ACHN (cell line): ENCODE measurements around the gene ACOT7.
A peak's percentile ranks its signal among the peaks of the same experiment; 100 is the strongest.

Source experiments
- DNase-seq: peaks from one replicate; pipeline ENCODE4 v3.0.0-alpha.2; 2015
- in situ Hi-C: cut with HindIII; loops from 2 replicates; pipeline ENCODE4 v1.10.0; 2017; ENCODE audit warnings: low sequenced_read_pairs, low pct_ligation_motif_present, low pct_unique_long_range_greater_than_20kb

ACOT7 gene

DNA sequence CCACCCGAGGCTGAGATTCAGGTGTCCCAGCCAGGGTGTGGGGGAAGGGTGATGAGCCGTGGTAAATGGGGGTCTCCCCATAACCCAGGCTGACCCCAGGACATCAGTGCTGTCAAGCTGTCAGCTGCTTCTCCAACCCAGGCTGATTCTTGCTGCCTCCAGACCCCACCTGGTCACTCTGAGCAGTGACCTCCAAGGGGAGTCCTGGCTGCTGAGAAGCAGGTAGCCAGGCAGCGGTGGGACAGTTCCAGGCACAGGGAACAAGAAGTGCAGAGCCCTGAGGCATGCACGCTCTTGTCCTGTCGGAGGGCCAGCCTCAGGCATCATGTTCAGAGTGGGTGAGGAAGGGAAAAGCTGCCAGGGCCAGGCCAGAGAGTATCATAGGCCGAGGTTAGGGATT is 32.1 kb upstream of the ACOT7 start:
- in situ Hi-C loops = no loop called here
- DNase-seq = no peak

DNA sequence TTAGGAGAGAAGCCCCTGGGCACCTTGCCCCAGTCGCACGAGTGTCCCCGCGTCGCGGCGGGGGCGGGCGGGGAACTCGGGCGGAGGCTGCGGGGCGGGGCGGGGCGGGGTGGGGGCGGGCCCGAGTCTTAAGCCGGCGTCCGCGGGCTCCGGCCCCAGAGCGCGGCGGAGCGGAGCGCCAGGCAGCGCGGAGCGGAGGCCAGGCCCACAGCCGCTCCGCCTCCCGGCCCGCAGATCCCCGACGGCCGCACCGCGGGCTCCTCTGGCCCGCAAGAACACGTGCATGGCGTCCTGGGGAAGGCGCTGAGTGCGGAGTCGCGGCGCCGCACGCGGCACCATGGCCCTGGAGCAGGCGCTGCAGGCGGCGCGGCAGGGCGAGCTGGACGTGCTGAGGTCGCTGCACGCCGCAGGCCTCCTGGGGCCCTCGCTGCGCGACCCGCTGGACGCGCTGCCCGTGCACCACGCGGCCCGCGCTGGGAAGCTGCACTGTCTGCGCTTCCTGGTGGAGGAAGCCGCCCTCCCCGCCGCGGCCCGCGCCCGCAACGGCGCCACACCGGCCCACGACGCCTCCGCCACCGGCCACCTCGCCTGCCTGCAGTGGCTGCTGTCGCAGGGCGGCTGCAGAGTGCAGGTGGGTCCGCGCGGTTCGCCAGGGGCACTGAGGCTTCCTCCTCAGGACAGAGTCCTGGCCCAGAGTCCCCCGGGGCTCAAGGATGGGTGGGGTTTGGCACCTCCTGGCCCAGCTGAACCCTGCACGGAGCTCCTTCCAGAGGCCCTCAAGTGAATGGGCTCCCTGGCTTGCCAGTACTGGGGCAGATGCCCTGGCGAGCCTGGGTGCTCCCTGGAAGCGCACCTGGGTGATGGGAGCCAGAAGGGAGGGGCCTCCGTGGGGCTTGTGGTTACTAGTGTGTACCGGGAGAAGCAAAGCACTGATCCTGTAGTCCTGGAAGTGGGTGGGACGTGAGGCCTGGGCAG is 31.3 kb upstream of the ACOT7 start, which contains the start of gene ESPN:
TSS of gene ESPN (plus strand) at position 158 of the 975 bp plus-strand sequence. CDS start at position 338, 180 bp downstream.
- peak; percentile 33 for DNase-seq
- in situ Hi-C loops = no loop called here

DNA sequence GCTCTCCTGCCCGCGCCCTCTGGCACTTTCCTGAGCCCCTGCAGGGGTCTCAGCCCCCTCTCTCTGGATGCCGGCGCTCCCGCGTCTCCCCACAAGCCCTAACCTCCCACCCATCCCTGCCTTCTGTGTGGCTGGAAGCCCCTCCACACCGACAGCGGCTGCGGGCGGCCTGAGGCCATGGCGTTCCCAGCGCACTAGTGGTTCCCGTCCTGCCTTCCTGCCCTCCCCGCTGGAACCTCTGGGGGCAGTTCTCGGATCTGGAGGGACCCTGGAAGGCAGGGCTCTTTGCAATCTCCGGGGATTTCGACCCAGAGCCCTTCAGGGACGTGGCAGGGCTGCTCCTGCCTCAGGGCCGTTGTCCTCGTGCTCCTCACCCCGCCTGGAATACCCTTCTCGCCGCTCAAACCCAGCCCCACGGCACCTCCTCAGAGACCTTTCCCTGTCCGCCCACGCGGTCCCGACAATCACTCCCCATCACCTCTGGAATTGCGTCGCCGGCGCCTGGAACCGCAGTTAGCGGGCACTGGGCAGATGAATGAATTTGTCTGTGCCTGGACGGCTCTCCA is 30.5 kb upstream of the ACOT7 start:
- in situ Hi-C loops = no loop called here
- no peak for DNase-seq

DNA sequence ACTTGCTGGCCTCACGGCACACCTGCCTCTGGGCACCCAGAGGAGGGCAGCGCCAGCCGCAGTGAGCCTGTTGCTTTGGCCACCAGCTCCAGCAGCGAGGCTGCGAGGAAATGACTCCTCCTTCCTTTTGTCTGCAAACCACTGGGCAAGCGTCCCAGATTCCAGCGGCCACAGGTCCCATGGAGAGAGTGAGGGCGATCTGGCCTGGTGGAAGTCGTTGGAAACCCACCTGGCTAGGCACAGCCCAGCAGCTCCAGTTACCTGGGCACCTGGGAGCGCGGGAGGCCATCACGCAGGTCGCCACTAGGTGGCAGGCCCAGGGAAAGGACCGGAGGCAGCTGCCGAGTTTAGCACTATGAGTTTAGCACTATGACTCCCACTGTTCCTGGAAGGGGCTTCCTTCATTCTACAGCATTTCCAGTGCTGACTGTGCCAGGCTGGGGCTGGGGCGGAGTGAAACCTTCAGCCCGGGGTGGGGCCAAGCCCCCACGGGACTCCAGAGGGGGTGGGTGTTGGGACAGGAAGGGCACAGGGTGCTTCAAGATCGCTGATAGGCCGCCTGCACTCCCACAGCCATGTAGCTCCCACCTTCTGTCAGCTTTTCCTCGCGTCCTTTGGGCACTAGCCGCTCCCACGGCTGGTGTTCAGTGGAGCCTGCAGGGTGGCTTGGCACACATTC is 29.9 kb upstream of the ACOT7 start:
- in situ Hi-C loops = no loop called here
- peak; percentile 60 for DNase-seq

DNA sequence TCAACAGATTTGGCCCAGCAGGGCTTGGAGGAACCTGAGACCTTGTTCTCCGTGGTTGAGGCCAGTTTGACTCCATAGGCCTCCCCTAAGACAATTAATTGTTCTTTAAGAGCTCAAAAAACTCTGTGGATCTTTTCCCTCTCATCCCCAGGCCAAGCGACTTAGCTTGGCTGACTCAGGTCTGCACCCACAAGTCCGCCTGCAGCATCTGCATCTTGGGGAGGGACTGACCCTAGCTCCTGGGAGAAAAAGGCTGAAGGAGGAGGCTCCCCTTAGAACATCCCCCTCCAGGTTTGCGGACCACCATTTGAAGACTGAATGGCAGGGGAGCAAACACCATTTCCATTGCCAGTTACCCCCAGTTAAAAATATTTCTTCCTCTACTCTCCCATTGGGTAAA is 27.7 kb upstream of the ACOT7 start:
- in situ Hi-C loops = no loop called here
- DNase-seq = no peak

DNA sequence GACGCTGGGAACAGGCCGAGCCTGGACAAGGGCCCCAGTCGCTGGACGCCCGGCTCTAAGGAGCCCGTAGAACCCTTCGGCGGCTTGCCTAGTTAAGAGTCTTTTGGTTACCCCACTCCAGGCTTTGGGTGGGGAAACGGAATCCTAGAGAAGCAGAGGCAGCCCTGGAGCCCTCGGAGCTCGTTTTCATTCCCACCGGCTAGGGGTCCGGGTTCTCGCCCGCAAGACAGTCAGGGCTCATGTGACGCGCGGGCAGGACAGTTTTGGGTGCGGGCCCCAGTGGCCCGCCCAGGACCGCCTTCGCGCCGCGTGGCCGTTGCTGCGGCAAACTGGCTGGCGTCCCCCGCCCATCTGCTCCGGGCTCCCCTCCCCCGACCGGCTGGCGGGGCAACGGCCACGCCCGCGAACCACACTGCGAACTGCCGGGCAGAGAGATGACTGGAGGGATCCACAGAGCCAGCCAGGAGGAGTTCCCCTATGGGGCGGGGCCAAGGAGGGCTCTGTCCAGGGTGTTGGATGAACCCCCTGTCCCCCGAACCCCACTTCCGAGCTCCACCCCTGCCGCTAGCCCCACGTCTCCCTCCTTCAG is 27.0 kb upstream of the ACOT7 start:
- no peak for DNase-seq
- in situ Hi-C loops = no loop called here

DNA sequence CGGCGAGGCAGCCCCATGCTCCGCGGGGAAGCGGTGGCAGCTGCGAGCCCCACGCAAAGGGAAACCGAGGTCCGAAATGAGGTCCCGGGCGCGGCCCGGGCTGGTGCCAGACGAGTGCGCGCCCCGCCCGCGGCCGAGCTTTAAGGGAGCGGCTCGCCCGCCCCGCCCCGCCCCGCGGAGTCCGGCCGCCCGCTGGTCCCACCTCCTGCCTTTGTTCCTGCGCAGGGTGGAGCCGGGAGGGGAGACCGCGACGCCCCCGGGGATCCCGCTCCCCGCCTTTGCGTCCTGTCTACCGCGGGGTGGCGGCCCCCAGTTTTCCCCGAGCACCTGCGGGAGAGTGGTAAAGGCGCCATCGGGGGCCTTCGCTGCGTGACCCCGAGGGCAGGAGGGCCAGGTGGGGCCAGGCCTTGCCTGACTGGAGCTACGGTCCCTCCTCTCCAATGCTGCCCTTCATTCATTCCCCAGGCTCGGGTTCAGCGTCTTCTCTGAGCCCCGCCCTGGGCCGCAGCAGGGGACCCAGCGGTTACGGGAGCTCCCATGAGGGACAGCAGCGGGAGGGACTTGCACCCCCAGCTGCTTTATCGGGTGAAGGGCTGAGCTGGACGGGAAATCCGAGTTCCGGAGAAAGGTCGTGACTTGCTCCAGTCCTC is 26.4 kb upstream of the ACOT7 start, which contains the start of gene HES2:
TSS of gene HES2 (minus strand) at position 116 of the 650 bp plus-strand sequence. CDS start at position 17, 99 bp downstream.
- in situ Hi-C loops = no loop called here
- DNase-seq = no peak

DNA sequence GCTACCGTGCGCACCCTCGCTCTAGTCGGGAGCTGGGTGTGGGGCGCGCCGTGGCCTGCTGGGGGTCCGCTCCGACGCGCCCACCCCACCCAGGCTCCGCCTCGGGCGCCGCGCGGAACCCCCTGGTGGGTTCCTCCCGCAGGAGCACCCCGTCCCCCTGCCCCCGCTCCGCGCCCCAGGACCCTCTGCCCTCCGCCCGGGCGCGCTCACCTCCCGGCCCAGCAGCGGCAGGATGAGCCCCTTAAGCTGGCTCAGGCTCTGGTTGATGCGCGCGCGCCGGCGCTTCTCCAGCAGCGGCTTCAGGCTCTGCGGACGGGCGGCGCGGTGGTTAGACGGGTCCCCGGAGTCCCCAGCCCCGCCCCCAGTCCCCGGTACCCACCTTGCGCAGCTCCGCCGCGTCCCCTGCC is 25.8 kb upstream of the ACOT7 start:
- no peak for DNase-seq
- in situ Hi-C loops = no loop called here

DNA sequence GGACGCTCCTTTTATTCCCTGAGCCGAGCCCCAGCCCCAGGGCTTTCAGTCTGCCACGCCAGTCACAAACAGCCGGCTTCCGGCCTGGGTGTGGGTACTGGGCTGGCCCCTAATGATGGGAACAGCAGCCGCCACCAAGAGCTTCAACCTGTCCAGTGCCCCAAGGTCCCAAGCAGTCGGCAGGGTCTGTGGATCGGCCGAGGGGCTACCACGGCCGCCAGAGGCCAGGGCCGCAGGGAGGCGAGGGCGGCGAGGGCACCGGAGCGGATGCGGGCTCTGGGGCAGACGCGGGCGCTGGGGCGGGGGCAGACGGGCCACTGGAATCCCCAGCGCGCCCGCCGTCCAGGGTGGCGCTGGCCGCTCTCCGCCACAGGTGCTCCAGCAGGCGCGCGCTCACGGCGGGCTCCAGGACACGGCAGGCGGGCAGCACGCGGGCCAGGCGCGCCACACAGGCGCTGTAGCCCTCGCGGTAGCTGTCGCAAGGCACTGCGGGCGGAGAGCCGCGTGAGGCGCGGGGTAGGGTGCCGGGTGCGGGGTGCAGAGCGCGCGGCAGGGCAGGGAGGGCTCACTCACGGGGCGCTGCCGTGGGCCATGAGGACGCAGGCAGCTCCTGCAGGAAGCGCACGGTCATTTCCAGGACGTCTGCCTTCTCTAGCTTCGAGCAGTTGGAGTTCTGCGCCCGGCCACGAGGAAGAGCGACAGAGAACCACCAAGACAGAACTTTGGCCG is 25.3 kb upstream of the ACOT7 start:
- no peak for DNase-seq
- in situ Hi-C loops = no loop called here

DNA sequence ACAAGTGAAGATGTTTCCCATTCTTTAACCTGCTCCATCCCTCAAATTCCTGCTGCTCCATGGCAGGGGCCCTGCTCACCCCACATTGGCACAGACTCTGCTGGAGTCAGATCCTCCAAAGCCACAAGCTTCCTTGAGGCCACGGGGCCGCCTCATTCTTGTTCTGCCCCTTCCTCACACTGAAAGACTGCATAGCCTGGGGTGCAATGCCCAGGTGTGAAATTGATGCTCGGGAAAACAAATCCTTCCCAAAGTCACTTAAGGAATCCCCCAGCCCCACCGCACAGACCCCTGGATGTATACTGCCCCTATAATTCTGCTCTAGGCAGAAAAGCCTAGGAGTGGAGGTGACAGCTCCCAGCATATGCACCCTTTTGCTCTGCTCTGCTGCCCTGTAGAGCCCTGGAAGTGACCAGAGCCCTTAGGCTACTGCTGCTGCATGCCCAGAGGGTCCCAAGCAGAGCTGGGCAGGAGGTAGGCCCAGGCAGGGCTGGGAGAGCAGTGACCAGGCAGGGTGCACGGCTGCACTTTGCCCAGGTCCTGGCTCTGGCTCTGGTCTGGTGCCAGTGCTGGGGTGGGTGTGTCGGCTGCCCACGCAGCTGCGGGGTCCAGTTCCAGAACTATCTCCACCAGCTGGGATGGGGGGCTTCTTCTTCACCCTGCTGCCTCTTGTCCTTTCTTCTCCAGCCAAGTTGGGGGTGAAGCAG is 24.5 kb upstream of the ACOT7 start:
- in situ Hi-C loops = no loop called here
- DNase-seq = no peak

DNA sequence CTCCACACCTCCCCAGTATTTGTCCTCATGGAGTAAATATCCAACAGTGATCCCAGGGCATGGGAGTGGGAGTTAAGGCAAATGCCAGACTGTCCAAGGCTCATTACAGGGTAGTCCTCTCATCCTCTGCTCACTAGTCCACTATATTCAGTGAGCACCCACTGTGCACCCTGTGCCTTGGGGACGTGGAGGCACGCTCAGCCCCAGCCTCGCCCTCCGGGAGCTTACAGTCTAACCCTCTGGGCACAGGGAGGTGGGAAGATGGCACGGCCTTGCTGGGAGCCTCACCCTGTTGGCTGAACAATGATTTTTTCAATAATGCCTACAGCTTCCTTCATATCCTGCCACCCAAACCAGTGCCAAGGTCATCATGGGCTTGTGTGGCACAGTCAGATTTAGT is 23.3 kb upstream of the ACOT7 start:
- in situ Hi-C loops = no loop called here

DNA sequence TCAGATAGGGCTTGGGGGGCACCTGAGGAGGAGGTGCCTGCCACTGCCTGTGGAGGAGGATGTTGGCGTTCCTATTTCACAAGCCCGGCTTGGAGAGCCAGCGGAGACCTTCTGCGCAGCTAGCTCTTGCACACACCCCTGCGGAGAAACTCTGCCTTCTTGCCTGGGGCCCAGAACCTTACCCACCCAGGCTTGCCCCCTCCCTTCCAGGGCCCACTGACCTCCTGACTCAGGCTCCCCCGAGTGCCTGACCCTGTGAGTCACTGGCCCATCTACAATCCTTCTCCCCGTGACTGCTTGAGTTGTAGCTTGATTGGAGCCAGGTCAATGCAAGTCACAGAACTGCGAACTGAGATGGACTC is 22.7 kb upstream of the ACOT7 start:
- in situ Hi-C loops = no loop called here
- DNase-seq = no peak

More for the DNA sequence above, 23.3 kb upstream of the ACOT7 start:
- DNase-seq = no peak

DNA sequence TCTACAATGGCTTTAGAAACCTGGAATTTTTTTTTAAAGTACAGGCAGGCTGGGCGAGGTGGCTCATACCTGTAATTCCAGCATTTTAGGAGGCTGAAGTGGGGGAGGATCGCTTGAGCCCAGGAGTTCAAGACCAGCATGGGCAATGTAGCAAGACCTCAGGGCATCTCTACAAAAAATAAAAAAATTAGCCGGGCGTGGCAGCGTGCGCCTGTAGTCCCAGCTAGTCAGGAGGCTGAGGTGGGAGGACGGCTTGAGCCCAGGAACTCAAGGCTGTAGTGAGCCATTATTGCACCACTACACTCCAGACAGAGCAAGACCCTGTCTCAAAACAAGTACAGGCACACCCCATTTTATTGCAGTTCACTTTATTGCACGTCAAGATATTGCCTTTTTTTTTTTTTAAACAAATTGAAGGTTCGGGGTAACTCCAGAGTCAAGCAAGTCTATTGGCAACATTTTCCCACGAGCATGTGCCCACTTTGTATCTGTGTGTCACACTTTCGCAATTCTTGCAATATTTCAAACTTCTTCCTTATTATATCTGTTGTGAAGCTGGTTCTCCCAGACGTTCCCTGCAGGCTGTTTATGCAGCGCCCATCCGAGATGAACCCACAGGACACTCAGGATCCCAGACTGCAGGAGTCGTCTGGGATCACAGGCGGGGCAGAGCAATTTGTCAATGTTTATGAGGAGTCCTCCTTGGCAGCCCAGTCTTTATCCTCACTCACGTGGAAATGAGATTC is 21.5 kb upstream of the ACOT7 start:
- in situ Hi-C loops = no loop called here
- no peak for DNase-seq

DNA sequence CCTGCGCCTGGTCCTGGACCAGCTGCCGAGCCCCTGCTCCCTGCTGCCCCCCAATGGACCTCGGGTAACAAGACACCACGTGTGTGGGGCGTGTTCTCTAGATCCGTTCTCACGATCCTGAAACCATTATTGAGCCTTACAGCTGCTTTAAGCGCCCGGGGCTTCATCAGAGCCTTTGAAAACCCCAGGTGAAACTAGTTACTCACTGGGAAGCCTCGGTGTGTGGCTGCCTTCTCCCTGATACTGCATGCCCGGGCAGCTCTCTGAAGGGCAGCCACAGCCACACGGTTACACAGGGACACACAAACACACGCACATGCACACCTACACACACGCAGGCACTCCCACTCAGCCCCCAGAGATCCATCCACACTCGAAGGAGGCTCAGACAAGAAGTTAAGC is 20.9 kb upstream of the ACOT7 start:
- in situ Hi-C loops = no loop called here
- peak; percentile 55 for DNase-seq

DNA sequence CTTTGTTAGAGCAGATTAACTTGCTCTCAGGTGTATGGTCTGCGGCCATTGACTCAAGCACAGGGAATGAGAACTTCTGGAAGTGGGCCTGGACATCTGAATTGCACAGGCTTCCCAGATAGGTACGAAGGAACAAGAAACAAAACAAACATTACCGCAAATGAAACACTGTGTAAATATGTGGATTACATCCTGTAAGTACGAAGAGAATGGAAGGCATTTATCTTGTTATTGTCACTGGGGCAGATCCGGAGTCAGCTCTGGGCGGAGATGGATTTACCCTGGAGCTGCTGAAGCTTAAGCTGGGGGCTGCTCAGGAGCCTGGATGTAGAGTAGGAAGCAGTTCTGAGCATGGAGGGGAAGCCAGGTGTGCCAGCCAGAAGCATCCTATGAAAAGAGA is 19.3 kb upstream of the ACOT7 start:
- in situ Hi-C loops = no loop called here

DNA sequence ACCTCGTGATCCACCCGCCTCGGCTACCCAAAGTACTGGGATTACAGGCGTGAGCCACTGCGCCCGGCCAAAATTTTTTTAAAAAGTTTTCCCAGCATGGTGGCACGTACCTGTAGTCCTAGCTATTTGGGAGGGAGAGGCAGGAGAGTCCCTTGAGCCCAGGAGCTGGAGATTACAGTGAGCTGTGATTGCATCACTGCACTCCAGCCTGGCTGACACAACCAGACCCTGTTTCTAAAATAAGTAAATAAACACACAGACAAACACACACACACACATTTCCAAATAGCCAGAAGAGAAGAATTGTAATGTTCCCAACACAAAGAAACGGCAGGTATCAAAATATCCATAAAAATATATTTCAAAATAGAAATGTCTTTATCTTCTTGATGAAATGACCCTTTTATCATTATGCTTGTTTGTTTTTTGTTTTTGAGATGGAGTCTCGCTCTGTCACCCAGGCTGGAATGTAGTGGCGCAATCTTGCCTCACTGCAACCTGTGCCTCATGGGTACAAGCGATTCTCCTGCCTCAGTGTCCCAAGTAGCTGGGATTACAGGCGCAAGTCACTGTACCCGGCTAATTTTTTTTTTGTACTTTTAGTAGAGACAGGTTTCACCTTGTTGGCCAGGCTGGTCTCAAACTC is 16.8 kb upstream of the ACOT7 start:
- DNase-seq = no peak
- in situ Hi-C loops = no loop called here

More for the DNA sequence above, 19.3 kb upstream of the ACOT7 start:
- DNase-seq = no peak
